ENCODE measurements around the gene SUPT20HL2.
"Not testable (repeated sequence)": the region's sequence is repeated elsewhere in the genome, so short reads cannot be mapped to it uniquely, and the experiment has no call there.

The SUPT20HL2 gene

GRCh38 chrX:24310916-24311315 is 3.0 kb downstream of the SUPT20HL2 start:
- intact Hi-C loops (cut with DNase I); DNase-seq: not testable (repeated sequence)

DNA sequence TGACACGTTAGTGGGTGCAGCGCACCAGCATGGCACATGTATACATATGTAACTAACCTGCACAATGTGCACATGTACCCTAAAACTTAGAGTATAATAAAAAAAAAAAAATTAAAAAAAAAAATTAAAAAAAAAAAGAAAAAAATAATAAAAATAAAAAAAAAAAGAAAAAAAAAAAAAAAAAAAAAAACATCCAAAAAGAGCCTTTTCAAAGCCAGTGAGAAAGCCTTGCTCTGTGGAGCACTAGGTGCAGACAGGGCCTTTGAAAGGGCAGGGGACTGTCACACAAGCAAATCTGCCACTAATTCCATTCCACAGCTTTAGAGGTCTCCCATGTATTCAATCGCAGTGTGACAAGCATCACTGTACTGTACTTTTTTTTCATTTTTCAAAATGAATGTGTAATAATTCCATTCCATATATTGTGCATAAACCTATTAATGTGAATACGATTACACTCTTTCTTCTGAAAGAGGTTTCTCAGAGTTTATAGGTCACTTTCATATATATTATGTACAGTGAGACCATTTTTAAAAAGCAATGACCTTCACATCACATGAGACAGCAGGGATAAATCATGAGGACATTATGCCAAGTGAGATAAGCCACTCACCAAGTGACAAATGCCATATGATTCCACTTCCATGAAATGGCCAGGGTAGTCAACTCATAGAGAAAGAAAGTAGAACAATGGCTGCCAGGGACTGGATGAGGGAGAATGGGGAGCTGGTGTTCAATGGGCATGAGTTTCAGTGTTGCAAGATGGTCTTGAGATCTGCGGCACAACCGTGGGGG is 4.1 kb downstream of the SUPT20HL2 start:
- intact Hi-C loops (cut with DNase I); DNase-seq: not testable (repeated sequence)

DNA sequence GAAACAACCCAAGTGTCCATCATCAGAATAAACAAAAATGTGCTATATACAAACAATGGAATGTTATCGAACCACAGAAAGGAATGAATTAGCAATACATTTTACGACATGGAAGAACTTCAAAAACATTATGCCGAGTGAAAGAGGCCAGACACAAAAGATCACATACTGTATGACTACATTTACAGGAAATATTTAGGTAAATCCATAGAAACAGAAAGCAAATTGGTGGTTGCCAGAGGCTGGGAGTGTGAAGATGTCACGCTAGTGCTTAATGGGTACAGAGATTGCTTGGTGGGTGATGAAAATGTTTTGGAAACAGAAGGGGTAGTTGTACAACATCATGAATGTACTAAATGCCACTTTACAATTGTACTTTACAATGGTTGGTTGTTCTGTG is 5.1 kb downstream of the SUPT20HL2 start:
- intact Hi-C loops (cut with DNase I): not testable (repeated sequence)

GRCh38 chrX:24306440-24306839 is 7.4 kb downstream of the SUPT20HL2 start:
- intact Hi-C loops (cut with DNase I): no loop called here
- DNase-seq: no peak

More for the DNA sequence above, 5.1 kb downstream of the SUPT20HL2 start:
- DNase-seq: not testable (repeated sequence)

GRCh38 chrX:24305905-24306304 is 8.0 kb downstream of the SUPT20HL2 start:
- intact Hi-C loops (cut with DNase I): no loop called here
- no peak for DNase-seq

- intact Hi-C loops (cut with DNase I): no loop called here
- DNase-seq: no peak
Measured at GRCh38 chrX:24301806-24302205, 12.1 kb downstream of the SUPT20HL2 start.

DNA sequence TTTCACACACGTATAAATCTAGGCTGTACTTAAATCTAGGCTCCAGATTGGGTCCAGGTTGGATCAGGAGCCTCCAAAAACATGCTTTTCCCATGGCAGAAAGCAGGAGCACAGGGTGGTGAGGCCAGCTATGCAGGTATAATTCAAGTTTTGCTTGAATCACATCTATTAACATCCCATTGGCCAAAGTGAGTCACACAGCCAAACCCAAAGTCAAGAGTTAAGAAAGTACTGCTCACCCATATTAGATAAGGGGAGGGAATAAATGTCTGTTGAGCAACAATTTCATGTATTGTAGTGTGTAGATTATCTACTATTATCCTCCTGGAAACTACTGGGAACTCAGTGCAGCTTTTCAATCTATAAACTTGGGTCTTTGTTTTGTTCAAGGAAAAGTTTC is 12.8 kb downstream of the SUPT20HL2 start:
- no peak for DNase-seq
- intact Hi-C loops (cut with DNase I): no loop called here

GRCh38 chrX:24298191-24298590 is 15.7 kb downstream of the SUPT20HL2 start:
- intact Hi-C loops (cut with DNase I): no loop called here
- DNase-seq: no peak

GRCh38 chrX:24294619-24295018 is 19.2 kb downstream of the SUPT20HL2 start:
- peak in 4 of 10 donors; percentile 9 to 30 (median 14) for DNase-seq
- intact Hi-C loops (cut with DNase I): no loop called here

GRCh38 chrX:24293412-24293811 is 20.5 kb downstream of the SUPT20HL2 start:
- intact Hi-C loops (cut with DNase I): no loop called here
- no peak for DNase-seq

DNA sequence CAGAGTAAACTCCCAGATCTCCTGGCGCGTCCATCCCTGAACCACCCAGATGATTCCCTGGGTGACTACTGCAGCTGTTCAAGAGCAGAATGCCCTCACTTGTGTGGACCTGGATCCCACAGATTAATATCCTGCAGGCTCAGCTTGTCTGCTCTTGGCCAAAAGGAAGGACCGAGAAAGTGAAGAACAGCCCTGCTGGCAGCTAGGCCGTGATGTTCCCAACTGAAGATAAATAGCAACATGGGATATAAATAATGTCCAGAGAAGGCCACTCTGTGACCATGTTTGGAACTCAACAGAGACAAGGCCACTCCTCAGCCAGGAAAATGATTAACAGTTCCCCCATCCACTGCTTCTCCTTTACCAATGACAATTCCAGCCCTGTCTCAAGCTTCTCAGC is 21.5 kb downstream of the SUPT20HL2 start:
- DNase-seq: no peak
- intact Hi-C loops (cut with DNase I): no loop called here

- no peak for DNase-seq
Measured at GRCh38 chrX:24285082-24285481, 28.8 kb downstream of the SUPT20HL2 start.

DNA sequence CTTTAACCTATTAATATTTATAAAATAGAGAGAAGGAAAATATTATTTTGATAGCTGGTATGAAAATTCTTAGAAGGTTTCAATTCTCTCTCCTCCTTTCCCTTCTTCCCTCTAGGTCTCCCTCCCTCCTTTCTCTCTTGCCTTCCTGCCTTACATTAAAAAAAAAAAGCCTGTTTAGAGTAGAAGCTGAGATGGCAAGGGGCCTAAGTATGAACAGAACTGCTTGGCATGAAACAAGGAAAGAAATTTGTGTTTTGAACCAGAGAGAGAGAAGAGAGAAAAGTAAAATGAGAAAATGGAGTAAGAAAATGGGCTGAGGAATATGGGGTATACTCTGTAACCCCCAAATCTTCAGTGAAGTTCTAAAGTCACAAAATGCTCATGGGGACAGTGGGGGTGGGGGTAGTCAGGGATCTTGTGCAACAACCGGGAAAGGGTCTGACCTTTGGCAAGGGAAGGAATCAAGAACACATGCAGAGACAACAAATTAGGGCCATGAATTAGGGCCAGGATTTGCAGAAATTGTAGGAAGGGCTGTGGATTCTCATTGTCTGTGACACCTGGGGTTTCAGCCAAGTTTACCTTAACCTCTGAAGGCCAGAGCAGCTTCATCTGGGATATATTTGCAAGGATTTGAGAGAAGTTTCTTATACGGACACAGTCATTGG is 30.6 kb downstream of the SUPT20HL2 start:
- DNase-seq: no peak
- intact Hi-C loops (cut with DNase I): no loop called here

More at GRCh38 chrX:24285082-24285481, 28.8 kb downstream of the SUPT20HL2 start:
- intact Hi-C loops (cut with DNase I): no loop called here

DNA sequence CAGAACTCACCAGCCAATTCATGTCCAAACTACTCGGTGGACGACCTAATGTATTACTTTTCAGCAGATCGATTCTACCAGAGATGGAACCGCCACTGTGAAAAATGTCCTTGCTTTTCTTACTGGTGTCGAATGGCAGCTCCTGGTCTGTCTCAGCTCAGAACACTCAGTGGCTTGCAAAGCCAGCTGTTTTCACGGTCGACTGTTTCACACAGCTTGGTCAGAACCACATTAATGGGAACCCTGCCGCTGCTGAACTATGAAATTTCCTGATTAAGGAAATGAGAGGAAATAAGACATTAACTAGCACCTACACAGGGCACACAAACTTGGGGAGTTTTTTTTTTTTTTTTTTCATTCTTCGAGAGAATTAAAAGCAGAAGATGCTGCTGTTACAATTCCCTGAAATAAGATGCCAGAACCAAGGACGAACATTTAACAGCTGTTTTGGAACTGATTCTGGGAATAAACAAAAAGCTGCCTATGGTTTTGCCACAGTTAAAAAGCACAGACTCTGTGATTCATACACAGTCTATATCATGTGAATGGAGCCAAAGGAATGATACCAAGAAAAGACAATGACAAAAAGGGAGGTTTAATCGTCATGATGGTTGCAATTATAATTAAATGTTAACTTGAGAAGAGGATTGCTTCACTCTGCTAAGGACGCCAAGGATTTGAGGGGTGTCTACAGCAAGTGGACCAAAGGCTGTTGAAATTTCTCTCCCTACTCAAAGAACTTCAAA is 31.3 kb downstream of the SUPT20HL2 start:
- intact Hi-C loops (cut with DNase I): no loop called here
- DNase-seq: no peak

DNA sequence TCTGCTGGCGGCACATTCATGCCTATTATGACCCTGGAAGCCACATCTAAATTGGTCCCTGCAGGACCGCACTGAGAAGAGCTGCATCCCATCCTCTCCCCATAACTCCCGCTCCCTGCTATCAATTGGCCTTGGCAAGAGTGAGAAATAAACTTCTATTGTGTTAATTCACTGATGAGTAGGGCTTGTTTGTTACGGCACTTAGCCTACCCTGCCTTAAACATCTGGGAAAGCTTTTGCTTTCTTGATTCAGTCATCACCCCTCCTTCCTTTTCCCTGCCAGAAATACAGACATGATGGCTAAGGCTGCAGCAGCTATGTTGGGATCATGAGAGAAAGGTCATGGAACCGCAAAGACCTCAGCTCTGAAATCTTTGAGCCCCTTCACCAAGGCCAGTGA is 36.5 kb downstream of the SUPT20HL2 start:
- intact Hi-C loops (cut with DNase I): no loop called here
- DNase-seq: no peak

DNA sequence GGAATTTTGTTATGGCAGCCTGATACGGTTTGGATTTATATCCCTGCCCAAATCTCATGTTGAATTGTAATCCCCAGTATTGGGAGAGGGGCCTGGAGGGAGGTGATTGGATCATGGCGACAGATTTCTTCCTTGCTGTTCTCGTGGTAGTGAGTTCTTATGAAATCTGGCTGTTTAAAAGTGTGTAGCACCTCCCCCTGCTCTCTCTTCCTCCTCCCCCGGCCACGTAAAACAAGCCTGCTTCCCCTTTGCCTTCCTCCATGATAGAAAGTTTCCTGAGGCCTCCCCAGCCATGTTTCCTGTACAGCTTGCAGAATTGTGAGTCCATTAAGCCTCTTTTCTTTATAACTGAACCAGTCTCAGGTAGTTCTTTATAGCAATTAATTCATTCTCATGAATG is 37.9 kb downstream of the SUPT20HL2 start:
- intact Hi-C loops (cut with DNase I): no loop called here
- DNase-seq: no peak

DNA sequence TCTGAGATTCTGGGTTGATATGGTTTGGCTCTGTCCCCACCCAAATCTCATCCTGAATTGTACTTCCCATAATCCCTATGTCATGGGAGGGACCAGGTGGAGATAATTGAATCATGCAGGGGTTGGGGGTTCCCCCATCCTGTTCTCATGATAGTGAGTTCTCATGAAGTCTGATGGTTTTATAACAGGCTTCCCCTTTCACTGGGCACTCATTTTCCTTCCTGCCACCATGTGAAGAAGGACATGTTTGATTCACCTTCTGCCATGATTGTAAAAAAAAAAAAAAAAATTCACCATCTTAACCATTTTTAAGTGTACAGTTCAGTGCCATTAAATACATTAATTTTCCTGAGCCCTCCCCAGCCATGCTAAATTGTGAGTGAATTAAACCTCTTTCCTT is 42.6 kb downstream of the SUPT20HL2 start:
- intact Hi-C loops (cut with DNase I): no loop called here
- DNase-seq: no peak

- intact Hi-C loops (cut with DNase I): no loop called here
- no peak for DNase-seq
Measured at GRCh38 chrX:24268786-24269185, 45.1 kb downstream of the SUPT20HL2 start.

- no peak for DNase-seq
- intact Hi-C loops (cut with DNase I): no loop called here
Measured at GRCh38 chrX:24266996-24267395, 46.9 kb downstream of the SUPT20HL2 start.

DNA sequence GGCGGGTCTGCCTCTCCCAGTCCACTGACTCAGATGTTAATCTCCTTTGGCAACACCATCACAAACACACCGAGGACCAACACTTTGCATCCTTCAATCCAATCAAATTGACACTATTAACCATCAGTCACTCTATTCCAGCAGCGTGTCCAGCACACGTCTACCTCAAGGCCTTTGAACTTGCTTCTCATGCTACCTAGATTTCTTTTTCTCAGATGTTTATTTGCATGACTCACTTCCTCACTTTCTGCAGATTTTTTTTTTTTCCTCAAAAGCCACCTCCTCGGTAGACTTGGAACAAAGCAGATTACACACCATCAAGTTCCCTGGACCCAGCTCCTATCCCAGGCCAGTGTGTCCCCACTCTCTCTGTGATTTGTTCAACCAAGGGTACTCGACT is 49.5 kb downstream of the SUPT20HL2 start:
- no peak for DNase-seq
- intact Hi-C loops (cut with DNase I): no loop called here

GRCh38 chrX:24262309-24262708 is 51.6 kb downstream of the SUPT20HL2 start:
- DNase-seq: no peak
- intact Hi-C loops (cut with DNase I): no loop called here
